ENCODE results near the gene WDR27. TPM values are rescaled to one million over a fixed set of nuclear protein-coding genes. Genes with fewer than 3 reads are reported as not detected.

WDR27 gene
- total RNA-seq, 2 experiments from 2014 or later, result 48.8 to 49.6 TPM

DNA sequence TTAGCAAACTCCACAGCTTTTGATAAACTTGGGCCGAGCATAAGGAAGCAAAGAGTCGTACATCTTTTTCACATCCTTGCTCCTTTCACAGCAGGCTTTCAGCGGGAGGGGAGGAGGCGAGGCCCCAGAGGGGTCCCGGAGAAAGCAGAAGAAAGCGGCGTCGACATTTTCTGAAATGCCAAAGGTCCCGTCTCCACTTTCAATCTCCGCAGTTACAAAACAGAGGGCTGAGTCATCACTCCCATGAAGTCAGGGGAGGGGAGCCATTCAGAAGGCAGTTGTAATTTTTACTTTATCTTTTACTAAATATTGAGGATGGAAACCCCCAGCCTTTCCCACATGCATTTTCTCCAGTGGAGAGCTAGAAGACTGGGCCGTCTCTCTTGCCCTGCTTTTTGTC is 274.0 kb downstream of the WDR27 start:
- Mint-ChIP-seq H3K4me1 (ENCODE audit: low read depth) (no peaks in the 10 kb centered on the region), H3K4me3 (no peak overlapping the region), H3K36me3 (ENCODE audit: low read depth) (no peaks in the 10 kb centered on the region), H3K27me3 (peaks cover 1% of the 10 kb centered on the region), H3K9me3 (peaks cover 17% of the 10 kb centered on the region), H3K27ac (no peak overlapping the region)
- intact Hi-C loops (cut with micrococcal nuclease), result no loop called here
- ATAC-seq (no peak), DNase-seq (no peak)
- TF ChIP-seq, protein P1, sequence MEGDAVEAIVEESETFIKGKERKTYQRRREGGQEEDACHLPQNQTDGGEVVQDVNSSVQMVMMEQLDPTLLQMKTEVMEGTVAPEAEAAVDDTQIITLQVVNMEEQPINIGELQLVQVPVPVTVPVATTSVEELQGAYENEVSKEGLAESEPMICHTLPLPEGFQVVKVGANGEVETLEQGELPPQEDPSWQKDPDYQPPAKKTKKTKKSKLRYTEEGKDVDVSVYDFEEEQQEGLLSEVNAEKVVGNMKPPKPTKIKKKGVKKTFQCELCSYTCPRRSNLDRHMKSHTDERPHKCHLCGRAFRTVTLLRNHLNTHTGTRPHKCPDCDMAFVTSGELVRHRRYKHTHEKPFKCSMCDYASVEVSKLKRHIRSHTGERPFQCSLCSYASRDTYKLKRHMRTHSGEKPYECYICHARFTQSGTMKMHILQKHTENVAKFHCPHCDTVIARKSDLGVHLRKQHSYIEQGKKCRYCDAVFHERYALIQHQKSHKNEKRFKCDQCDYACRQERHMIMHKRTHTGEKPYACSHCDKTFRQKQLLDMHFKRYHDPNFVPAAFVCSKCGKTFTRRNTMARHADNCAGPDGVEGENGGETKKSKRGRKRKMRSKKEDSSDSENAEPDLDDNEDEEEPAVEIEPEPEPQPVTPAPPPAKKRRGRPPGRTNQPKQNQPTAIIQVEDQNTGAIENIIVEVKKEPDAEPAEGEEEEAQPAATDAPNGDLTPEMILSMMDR (IDR thresholded peaks at IDR 0.05), result no peak
- CTCF ChIA-PET, result no interaction called here
- POLR2A ChIA-PET, result no interaction called here

DNA sequence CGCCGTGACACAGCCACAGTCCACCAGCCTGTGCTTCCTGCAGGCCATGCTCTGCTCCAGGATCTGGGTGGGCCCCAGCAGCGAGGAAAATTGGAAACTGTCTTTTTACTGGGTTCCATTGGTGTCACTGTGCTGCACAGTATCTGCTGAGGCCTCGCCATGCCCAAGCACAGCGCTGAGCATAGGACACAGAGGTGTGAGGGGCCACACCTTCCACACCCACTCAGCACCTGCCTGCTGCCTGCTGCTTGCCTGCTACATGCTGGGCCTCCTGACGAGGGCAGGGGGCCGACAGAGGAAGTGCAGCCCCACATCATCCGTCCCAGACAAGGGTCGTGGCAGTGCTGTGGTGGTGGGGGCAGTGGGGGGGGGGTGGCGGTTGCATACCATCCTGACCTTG is 275.2 kb downstream of the WDR27 start:
- Mint-ChIP-seq H3K9me3 (peaks cover 13% of the 10 kb centered on the region), H3K27me3 (no peaks in the 10 kb centered on the region), H3K27ac (no peak overlapping the region), H3K36me3 (ENCODE audit: low read depth) (no peaks in the 10 kb centered on the region), H3K4me3 (no peak overlapping the region), H3K4me1 (ENCODE audit: low read depth) (no peaks in the 10 kb centered on the region)
- TF ChIP-seq, protein P1 (IDR thresholded peaks at IDR 0.05), result no peak
- POLR2A ChIA-PET, result no interaction called here
- intact Hi-C loops (cut with micrococcal nuclease), result no loop called here
- ATAC-seq (no peak), DNase-seq (no peak)
- CTCF ChIA-PET, result interaction anchor here (0.6 kb wide), 1 partner anchor 34 kb away, joined by 5 read pairs; no protein-coding TSS in a partner anchor

DNA sequence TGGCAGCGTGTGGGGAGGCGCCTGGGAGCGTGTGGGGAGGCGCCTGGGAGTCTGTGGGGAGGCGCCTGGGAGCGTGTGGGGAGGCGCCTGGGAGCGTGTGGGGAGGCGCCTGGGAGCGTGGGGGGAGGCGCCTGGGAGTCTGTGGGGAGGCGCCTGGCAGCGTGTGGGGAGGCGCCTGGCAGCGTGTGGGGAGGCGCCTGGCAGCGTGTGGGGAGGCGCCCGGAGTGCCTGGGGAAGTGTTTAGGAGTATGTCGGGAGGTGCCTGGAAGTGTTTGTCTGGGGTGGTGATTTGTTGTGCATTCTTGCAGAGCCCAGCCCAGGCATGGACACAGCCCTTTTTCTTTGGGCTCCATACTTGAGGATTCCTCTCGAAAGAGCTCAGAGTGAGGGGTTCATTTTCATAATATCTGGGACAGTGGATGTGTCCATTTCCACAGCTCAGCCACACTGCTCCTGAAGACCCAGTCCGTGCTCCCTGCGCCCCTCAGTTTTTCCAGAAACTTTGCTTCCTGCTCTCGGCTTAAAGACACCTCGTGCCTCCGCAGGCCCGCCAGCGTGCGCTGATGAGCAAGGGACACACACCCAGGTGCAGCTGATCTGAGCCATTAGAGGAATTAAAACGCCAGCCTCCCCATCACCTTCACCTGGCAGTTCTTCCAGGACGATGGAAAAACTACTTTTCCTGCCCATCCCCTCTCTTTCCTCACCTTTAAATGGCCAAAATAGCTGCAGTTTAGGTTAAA is 276.0 kb downstream of the WDR27 start:
- Mint-ChIP-seq H3K27ac (no peak overlapping the region), H3K9me3 (peaks cover 8% of the 10 kb centered on the region), H3K4me1 (ENCODE audit: low read depth) (no peaks in the 10 kb centered on the region), H3K27me3 (no peaks in the 10 kb centered on the region), H3K36me3 (ENCODE audit: low read depth) (no peaks in the 10 kb centered on the region), H3K4me3 (no peak overlapping the region)
- CTCF ChIA-PET, result no interaction called here
- no peak for DNase-seq
- TF ChIP-seq, protein P1 (IDR thresholded peaks at IDR 0.05), result no peak
- ATAC-seq, result no peak
- intact Hi-C loops (cut with micrococcal nuclease), result no loop called here
- POLR2A ChIA-PET, result no interaction called here

DNA sequence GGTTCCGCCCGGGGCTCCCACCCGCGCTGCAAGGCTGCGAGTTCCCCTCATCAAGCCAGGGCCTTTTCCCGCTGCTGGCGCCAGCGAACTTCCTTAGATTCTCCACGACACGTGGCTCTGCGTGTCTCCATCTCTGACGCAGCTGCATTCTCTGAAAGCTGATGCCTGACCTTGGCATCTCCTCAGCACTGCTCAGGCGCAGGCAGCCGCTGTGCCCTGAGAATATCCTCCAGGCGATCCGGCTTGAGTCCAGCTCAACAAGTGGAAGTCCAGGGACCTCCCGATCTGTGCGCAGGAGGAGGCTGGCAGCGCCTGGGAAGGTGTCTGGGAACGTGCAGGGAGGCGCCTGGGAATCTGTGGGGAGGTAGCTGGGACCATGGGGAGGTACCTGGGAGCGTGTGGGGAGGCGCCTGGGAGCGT is 277.0 kb downstream of the WDR27 start:
- TF ChIP-seq, protein P1 (IDR thresholded peaks at IDR 0.05), result no peak
- Mint-ChIP-seq H3K27me3 (no peaks in the 10 kb centered on the region), H3K4me1 (ENCODE audit: low read depth) (no peaks in the 10 kb centered on the region), H3K9me3 (no peaks in the 10 kb centered on the region), H3K4me3 (peak overlapping the region; percentile 27), H3K27ac (no peak overlapping the region), H3K36me3 (ENCODE audit: low read depth) (no peaks in the 10 kb centered on the region)
- DNase-seq (no peak), ATAC-seq (no peak)
- CTCF ChIA-PET, result no interaction called here
- POLR2A ChIA-PET, result no interaction called here
- intact Hi-C loops (cut with micrococcal nuclease), result no loop called here

DNA sequence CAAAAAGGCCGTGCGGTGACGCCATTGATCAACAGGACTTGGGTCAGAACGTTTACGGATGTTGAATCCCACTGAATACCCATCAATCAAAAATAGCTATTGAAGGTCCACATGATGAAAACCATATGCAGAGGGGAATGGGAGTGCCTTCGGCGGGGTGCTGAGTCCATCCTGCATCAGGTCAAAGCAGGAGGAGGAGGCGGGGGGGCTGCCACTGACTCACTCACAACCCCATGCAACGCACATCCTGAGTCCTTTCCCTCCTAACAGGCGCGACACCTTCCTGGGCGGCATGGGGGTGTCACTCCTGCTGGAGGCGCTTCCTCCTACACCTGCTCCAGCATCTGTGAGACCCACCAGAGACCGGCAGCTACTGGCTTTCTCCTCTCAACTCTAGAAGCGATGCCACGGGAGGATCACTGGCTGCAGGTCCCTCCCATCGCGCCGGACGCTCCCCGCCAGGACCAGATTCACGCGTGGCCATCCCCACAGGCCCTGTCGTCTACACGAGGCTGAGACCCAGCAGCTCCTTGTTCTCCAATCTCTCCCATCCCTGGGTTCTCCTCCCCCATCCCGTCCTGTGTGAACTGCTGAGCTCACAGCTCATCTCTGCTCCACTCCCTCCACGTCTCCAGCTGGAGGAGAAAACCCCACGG is 277.6 kb downstream of the WDR27 start:
- CTCF ChIA-PET, result no interaction called here

More for the DNA sequence above, 277.6 kb downstream of the WDR27 start:
- intact Hi-C loops (cut with micrococcal nuclease), result no loop called here
- H3K27ac Mint-ChIP-seq, result no peak overlapping the region
- DNase-seq (no peak), ATAC-seq (no peak)
- POLR2A ChIA-PET, result interaction anchor here (0.7 kb wide), 1 partner anchor 277 kb away, joined by 3 read pairs; the partner anchor contains the start of gene WDR27
- H3K27me3 Mint-ChIP-seq, result no peaks in the 10 kb centered on the region
- H3K36me3 Mint-ChIP-seq (ENCODE audit: low read depth), result no peaks in the 10 kb centered on the region
- H3K4me1 Mint-ChIP-seq (ENCODE audit: low read depth), result no peaks in the 10 kb centered on the region
- H3K4me3 Mint-ChIP-seq, result no peak overlapping the region
- TF ChIP-seq, protein P1 (IDR thresholded peaks at IDR 0.05), result no peak
- no peaks in the 10 kb centered on the region for H3K9me3 Mint-ChIP-seq
